Nephron (organoid): ENCODE results near the gene TEC.

ENCODE experiments used
- H3K27ac Mint-ChIP-seq, 3 experiments: 2 replicates each; pipeline ENCODE4 v1.8.0; 2020; ENCODE audit warnings: mixed read lengths in 3 of 3, mild to moderate bottlenecking in 2 of 3, moderate library complexity in 1 of 3
- H3K27me3 Mint-ChIP-seq: 2 replicates; pipeline ENCODE4 v1.8.0; 2021; ENCODE audit warnings: low read depth, mild to moderate bottlenecking, moderate library complexity, mixed read lengths
- H3K36me3 Mint-ChIP-seq: 2 replicates; pipeline ENCODE4 v1.8.0; 2020; ENCODE audit warnings: low read depth, mixed read lengths
- H3K4me1 Mint-ChIP-seq: 2 replicates; pipeline ENCODE4 v1.8.0; 2020; ENCODE audit warnings: mixed read lengths
- H3K4me3 Mint-ChIP-seq, 3 experiments: 2 replicates each; pipeline ENCODE4 v1.8.0; 2020; ENCODE audit warnings: mild to moderate bottlenecking in 3 of 3, mixed read lengths in 3 of 3, moderate library complexity in 2 of 3
- H3K9me3 Mint-ChIP-seq: 2 replicates; pipeline ENCODE4 v1.8.0; 2020; ENCODE audit warnings: mixed read lengths
- TF ChIP-seq, protein P1 (sequence below), 3 experiments: fragments of 200-600 bp; sonication (generic); IDR thresholded peaks; one replicate each; pipeline ENCODE4 v1.5.0; 2021; ENCODE audit warnings: antibody characterized with exemption in 3 of 3; ENCODE audit not compliant: unreplicated experiment in 3 of 3

Gene TEC

DNA sequence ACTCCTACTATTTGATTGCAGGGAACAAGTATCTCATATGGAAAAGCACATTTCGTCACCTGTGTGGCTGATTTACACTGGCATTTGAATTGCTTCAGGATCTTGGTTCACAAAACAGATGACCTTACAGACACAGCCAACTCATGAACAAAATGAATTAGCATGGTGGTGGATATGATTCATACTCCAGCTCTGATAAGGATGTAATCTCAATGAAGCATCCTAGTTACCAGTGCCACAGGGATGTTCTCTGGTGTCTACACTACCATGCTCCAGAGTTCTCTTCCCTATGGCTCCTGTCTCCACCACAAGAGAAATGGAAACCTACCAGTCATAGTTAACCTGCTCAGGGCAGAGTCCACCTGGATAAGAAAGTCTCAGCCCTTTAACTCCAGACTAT is 40.7 kb downstream of the TEC start:
- H3K4me1 Mint-ChIP-seq = no peaks in the 10 kb centered on the region
- no peak overlapping the region for H3K27ac Mint-ChIP-seq
- peaks cover 2% of the 10 kb centered on the region for H3K9me3 Mint-ChIP-seq
- no peak overlapping the region for H3K4me3 Mint-ChIP-seq
- H3K36me3 Mint-ChIP-seq = no peaks in the 10 kb centered on the region
- no peaks in the 10 kb centered on the region for H3K27me3 Mint-ChIP-seq
- TF ChIP-seq, protein P1, sequence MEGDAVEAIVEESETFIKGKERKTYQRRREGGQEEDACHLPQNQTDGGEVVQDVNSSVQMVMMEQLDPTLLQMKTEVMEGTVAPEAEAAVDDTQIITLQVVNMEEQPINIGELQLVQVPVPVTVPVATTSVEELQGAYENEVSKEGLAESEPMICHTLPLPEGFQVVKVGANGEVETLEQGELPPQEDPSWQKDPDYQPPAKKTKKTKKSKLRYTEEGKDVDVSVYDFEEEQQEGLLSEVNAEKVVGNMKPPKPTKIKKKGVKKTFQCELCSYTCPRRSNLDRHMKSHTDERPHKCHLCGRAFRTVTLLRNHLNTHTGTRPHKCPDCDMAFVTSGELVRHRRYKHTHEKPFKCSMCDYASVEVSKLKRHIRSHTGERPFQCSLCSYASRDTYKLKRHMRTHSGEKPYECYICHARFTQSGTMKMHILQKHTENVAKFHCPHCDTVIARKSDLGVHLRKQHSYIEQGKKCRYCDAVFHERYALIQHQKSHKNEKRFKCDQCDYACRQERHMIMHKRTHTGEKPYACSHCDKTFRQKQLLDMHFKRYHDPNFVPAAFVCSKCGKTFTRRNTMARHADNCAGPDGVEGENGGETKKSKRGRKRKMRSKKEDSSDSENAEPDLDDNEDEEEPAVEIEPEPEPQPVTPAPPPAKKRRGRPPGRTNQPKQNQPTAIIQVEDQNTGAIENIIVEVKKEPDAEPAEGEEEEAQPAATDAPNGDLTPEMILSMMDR (IDR thresholded peaks at IDR 0.05; ENCODE audit: unreplicated experiment in 3 of 3) = no peak

DNA sequence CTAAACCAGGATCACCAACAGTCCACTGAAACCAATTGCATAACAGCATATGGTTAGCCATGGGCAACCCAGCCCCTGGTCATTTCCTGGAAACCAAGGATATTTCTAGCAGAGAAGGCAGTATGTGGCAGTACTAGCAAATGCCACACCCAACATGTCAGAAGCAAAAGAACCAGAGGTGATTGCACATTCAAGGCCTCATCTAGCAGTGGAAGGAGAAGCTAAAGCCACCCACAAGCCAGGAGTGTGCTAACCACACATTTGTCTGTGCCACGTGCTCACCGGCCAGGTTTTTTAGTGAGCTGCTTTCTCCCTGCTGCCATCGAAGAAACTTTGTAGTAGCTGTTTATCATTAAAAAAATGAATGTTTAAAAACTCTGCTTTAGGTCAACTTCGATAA is 42.0 kb downstream of the TEC start:
- H3K9me3 Mint-ChIP-seq = peaks cover 2% of the 10 kb centered on the region
- H3K4me3 Mint-ChIP-seq = no peak overlapping the region
- H3K27ac Mint-ChIP-seq = no peak overlapping the region
- TF ChIP-seq, protein P1 (IDR thresholded peaks at IDR 0.05; ENCODE audit: unreplicated experiment in 3 of 3) = no peak
- no peaks in the 10 kb centered on the region for H3K27me3 Mint-ChIP-seq
- no peaks in the 10 kb centered on the region for H3K4me1 Mint-ChIP-seq
- no peaks in the 10 kb centered on the region for H3K36me3 Mint-ChIP-seq

DNA sequence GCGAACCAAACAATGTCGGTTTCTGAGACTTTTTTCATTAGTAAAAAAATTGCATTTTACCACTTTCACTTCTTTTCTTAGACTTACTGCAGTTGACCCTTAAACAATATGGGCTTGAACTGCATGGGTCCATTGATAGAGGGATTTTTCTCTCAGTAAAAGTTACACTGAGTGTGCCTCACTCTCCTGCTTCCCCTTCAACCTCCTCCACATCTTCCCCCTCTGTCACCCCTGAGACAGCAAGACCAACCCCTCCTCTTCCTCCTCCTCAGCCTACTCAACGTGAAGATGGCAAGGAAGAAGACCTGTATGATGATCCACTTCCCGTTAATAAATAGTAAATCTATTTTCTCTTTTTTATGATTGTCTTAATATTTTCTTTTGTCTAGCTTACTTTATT is 43.4 kb downstream of the TEC start:
- no peaks in the 10 kb centered on the region for H3K27me3 Mint-ChIP-seq
- H3K27ac Mint-ChIP-seq = no peak overlapping the region
- H3K9me3 Mint-ChIP-seq = no peaks in the 10 kb centered on the region
- no peaks in the 10 kb centered on the region for H3K4me1 Mint-ChIP-seq
- TF ChIP-seq, protein P1 (IDR thresholded peaks at IDR 0.05; ENCODE audit: unreplicated experiment in 3 of 3) = no peak
- no peaks in the 10 kb centered on the region for H3K36me3 Mint-ChIP-seq
- H3K4me3 Mint-ChIP-seq = no peak overlapping the region

DNA sequence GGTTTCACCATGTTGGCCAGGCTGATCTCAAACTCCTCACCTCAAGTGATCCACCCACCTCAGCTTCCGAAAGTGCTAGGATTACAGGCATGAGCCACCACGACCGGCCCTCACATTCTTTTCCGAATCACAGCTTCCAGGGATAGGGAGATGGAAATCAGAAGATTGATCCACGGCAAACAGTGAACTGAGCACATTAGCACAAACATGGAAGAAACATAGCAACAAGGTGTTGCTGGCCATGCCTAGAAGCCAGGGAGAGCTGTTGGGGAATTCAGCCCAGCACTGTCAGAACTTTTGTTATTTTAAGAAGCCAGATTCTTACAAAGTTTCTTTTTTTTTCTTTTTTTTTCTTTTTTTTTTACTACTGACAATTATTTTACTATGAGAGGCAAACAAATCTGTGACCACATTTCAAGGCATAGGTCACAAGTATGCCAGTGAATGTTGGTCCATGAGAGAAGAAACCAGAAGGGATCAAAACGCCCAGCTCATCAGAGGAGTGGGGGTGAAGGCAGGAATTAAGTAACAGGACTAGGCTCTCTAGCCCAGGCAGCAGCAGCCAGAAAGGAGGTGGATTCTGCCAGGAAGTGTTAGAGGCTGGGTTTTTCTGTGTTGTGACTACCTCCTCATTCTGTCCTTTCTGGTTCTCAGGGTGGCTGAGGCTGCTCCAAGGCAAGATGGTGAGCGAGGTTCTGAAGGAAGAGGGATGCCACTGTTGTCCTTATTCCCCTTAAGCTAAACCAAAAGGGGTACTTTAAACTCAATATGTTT is 44.1 kb downstream of the TEC start:
- TF ChIP-seq, protein P1 (IDR thresholded peaks at IDR 0.05; ENCODE audit: unreplicated experiment in 3 of 3) = no peak
- H3K27ac Mint-ChIP-seq = no peak overlapping the region
- H3K36me3 Mint-ChIP-seq = no peaks in the 10 kb centered on the region
- no peak overlapping the region for H3K4me3 Mint-ChIP-seq
- no peaks in the 10 kb centered on the region for H3K27me3 Mint-ChIP-seq
- H3K9me3 Mint-ChIP-seq = no peaks in the 10 kb centered on the region
- H3K4me1 Mint-ChIP-seq = no peaks in the 10 kb centered on the region

DNA sequence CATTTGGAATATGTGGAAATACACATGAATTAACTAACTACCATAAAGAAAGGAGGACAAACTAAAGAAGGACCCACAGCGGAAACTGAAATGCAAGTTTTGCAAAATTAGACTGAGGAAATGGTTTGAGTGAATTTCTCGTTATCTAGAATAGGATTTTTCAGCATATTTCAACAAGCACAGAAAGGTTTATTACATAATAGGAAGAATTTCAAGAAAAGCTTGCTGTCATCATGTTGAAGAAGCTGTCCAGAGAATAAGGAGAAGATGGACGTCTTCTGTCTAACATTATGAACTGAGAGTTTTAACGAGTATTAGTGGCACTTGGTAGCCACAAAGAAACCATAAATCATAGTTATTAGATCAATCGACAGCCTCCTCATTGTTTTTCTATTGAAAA is 45.0 kb downstream of the TEC start:
- H3K4me3 Mint-ChIP-seq = no peak overlapping the region
- H3K27me3 Mint-ChIP-seq = no peaks in the 10 kb centered on the region
- no peaks in the 10 kb centered on the region for H3K9me3 Mint-ChIP-seq
- H3K4me1 Mint-ChIP-seq = no peaks in the 10 kb centered on the region
- H3K27ac Mint-ChIP-seq = no peak overlapping the region
- TF ChIP-seq, protein P1 (IDR thresholded peaks at IDR 0.05; ENCODE audit: unreplicated experiment in 3 of 3) = no peak
- no peaks in the 10 kb centered on the region for H3K36me3 Mint-ChIP-seq

DNA sequence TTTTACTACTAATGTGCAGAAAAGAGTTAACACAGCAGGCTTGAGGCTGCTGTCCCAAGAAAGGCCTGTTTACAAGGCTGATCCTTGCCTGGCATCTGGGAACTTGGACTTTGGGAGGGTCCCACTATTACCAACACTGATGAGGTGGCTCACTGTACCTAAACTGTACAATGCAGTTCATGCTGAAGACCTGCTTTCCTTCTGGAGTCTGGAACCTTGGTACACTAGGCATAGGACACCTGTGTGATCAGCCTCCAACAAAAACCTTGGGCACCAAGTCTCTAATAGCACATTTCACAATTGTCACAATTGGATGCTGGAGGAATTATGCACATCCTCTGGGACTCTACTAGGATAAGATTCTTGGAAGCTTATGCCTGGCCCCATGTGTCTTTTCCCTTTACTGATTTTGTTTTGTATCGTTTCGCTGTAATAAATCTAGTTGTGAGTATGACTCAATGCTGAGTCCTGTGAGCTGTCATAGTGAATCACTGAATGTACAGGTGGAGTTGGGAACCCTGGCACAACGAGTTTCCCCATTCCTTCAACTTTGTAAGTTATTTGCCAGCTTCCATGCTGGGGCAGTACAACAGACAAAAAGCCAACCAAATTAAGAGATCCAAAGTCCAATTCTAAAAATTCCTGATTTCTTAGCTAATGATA is 45.9 kb downstream of the TEC start:
- no peaks in the 10 kb centered on the region for H3K27me3 Mint-ChIP-seq
- no peak overlapping the region for H3K27ac Mint-ChIP-seq
- TF ChIP-seq, protein P1 (IDR thresholded peaks at IDR 0.05; ENCODE audit: unreplicated experiment in 3 of 3) = no peak
- no peaks in the 10 kb centered on the region for H3K36me3 Mint-ChIP-seq
- no peaks in the 10 kb centered on the region for H3K9me3 Mint-ChIP-seq
- H3K4me1 Mint-ChIP-seq = no peaks in the 10 kb centered on the region
- H3K4me3 Mint-ChIP-seq = no peak overlapping the region
